ENCODE results near the gene EPO.

DNA sequence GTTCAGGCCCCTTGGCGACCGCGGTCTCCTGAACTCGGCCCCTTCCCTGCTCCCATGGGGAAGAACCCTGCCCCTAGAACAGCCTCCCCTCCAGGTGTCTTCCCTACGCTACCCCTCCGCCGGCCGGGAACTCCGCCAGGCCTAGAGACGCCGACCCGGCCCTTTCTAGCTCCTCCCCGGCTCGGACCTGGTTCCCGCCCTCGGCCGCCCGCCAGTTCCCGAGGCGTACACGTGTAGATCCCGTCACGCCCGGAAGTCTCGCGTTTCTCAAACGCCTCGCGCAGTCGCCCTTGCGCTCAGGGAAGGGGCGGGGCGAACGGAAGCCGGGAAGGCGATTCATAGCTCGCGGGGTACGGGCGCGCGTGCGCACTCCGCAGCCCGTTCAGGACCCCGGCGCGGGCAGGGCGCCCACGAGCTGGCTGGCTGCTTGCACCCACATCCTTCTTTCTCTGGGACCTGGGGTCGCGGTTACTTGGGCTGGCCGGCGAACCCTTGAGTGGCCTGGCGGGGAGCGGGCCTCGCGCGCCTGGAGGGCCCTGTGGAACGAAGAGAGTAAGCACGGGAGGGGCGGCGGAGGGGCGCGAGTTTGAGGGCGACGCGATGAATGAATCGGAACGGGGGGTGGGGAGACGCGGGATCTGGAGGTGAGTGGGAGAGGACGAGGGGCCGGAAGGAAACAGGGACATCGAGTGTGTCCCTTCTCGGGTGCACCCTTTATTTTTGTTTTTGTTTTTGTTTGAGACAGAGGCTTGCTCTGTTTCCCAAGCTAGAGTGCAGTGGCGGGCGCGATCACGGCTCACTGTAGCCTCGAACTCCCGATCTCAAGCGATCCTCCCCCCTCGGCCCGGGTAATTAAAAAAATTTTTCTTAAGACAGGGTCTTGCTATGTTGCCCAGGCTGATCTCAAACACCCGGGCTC, 14.3 kb upstream of the EPO start, which contains the start of gene POP7:
- TF ChIP-seq, protein P1, sequence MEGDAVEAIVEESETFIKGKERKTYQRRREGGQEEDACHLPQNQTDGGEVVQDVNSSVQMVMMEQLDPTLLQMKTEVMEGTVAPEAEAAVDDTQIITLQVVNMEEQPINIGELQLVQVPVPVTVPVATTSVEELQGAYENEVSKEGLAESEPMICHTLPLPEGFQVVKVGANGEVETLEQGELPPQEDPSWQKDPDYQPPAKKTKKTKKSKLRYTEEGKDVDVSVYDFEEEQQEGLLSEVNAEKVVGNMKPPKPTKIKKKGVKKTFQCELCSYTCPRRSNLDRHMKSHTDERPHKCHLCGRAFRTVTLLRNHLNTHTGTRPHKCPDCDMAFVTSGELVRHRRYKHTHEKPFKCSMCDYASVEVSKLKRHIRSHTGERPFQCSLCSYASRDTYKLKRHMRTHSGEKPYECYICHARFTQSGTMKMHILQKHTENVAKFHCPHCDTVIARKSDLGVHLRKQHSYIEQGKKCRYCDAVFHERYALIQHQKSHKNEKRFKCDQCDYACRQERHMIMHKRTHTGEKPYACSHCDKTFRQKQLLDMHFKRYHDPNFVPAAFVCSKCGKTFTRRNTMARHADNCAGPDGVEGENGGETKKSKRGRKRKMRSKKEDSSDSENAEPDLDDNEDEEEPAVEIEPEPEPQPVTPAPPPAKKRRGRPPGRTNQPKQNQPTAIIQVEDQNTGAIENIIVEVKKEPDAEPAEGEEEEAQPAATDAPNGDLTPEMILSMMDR (IDR thresholded peaks at IDR 0.05; ENCODE audit: low read depth, low read length, poor library complexity, severe bottlenecking) = no peak
- no peak for TF ChIP-seq EZH2phosphoT487 (IDR thresholded peaks at IDR 0.05; ENCODE audit: borderline replicate concordance, low read length)

Data from DOHH2 (cell line).